HEK293 (cell line): ENCODE results near the gene FYB1.

Experiments used
- ZNF670 ChIP-seq: fragments of 450-650 bp; formaldehyde crosslinking; IDR thresholded peaks from 2 replicates; pipeline ENCODE4 v1.5.1; 2016; ENCODE audit warnings: missing biosample characterization, missing genetic modification characterization, low read depth
- TF ChIP-seq, protein P1 (sequence below): fragments of 450-650 bp; formaldehyde crosslinking; IDR thresholded peaks from 2 replicates; pipeline ENCODE4 v1.5.1; 2016; ENCODE audit warnings: missing biosample characterization, missing genetic modification characterization

DNA sequence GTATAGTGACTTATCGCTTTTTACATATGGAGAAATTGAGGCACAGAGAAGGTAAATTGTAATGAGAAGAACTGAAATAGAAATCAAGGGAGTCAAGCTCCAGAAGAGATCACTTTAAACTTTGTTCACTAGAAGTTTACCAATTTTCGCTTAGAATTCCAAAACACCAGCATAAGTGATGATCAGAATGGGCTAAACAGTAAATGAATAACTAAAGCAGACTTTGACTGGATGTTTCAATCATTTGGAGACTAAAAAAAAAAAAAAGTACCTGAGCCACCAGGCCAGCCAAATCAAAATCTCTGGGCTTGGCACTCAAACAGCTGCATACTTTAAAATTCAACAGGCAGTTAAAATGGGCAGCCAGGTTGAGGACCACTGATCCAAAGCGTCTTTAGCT, 38.2 kb upstream of the FYB1 start:
- TF ChIP-seq ZNF670 (tag by site-specific recombination): no peak
- TF ChIP-seq, protein P1, sequence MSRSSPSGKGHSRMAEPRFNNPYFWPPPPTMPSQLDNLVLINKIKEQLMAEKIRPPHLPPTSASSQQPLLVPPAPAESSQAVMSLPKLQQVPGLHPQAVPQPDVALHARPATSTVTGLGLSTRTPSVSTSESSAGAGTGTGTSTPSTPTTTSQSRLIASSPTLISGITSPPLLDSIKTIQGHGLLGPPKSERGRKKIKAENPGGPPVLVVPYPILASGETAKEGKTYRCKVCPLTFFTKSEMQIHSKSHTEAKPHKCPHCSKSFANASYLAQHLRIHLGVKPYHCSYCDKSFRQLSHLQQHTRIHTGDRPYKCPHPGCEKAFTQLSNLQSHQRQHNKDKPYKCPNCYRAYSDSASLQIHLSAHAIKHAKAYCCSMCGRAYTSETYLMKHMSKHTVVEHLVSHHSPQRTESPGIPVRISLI (tag by site-specific recombination): no peak
